Measurements from ENCODE around the gene TMOD1. TPM values are rescaled to one million over a fixed set of nuclear protein-coding genes. Genes with fewer than 3 reads are reported as not detected.

Gene TMOD1
- total and polyA plus RNA-seq, 10 of the 15 experiments (the other 5 are each of a cell fraction or from before 2014, with no cell fraction given) = 4.0 to 44.1 (median 15.4) TPM

- TF ChIP-seq CEBPB (IDR thresholded peaks at IDR 0.05; ENCODE audit: borderline replicate concordance in 1 of 2, low read depth in 2 of 2, low read length in 2 of 2) (no peak), CBFB (IDR thresholded peaks at IDR 0.05; ENCODE audit: low read depth) (peak; percentile 63; the same call in 1 of the 2 replicates), CTCF (IDR thresholded peaks at IDR 0.05 in 2 of 3, conservative IDR thresholded peaks at IDR 0.05 in 1 of 3; ENCODE audit: control insufficient read depth in 2 of 3, extremely low read depth in 1 of 3, insufficient read depth in 1 of 3, low read depth in 3 of 3, low read length in 3 of 3) (no peak), ELK1 (IDR thresholded peaks at IDR 0.05; ENCODE audit: low read depth, low read length) (no peak), ATF3 (IDR thresholded peaks at IDR 0.05; ENCODE audit: borderline replicate concordance, extremely low read depth, low read depth, low read length) (no peak), YBX1 (IDR thresholded peaks at IDR 0.05) (no peak), STAT1 (conservative IDR thresholded peaks at IDR 0.05) (no peak), GATAD2B (conservative IDR thresholded peaks at IDR 0.05; ENCODE audit: low read depth) (no peak), CREB1 (IDR thresholded peaks at IDR 0.05; ENCODE audit: low read depth) (peak; percentile 76), PAX8 (IDR thresholded peaks at IDR 0.05) (no peak), NFXL1 (IDR thresholded peaks at IDR 0.05; ENCODE audit: borderline replicate concordance) (no peak), MXI1 (IDR thresholded peaks at IDR 0.05; ENCODE audit: low read depth, low read length) (peak; percentile 71), E2F8 (IDR thresholded peaks at IDR 0.05; ENCODE audit: low read depth, partially characterized antibody) (no peak), EED (IDR thresholded peaks at IDR 0.05; ENCODE audit: low read depth) (peak; percentile 75), NR2C2 (IDR thresholded peaks at IDR 0.05; ENCODE audit: borderline replicate concordance, control insufficient read depth, insufficient read length, low read depth) (no peak), IRF5 (IDR thresholded peaks at IDR 0.05; ENCODE audit: borderline replicate concordance) (no peak), EZH2 (IDR thresholded peaks at IDR 0.05; ENCODE audit: borderline replicate concordance, control insufficient read depth, low read depth, low read length) (no peak), CHD4 (IDR thresholded peaks at IDR 0.05) (no peak), NBN (IDR thresholded peaks at IDR 0.05) (peak; percentile 81; the same call in 1 of the 2 replicates), SPI1 (IDR thresholded peaks at IDR 0.05; ENCODE audit: borderline replicate concordance, insufficient read depth, low read depth, low read length) (no peak), SREBF1 (IDR thresholded peaks at IDR 0.05; ENCODE audit: low read length) (no peak), SMARCA5 (IDR thresholded peaks at IDR 0.05) (peak; percentile 9; the same call in 1 of the 2 replicates), GABPA (IDR thresholded peaks at IDR 0.05; ENCODE audit: low read depth) (peak; percentile 53; the same call in 1 of the 2 replicates)
These were observed 9.6 kb downstream of the TMOD1 start (continued) for GRCh38 chr9:97510797-97511654.
